Measurements from ENCODE around the gene RELB. TPM values are rescaled to one million over a fixed set of nuclear protein-coding genes. Genes with fewer than 3 reads are reported as not detected.

Gene RELB
- total and polyA plus RNA-seq, 2 donors (not counting 3 experiments of a cell fraction or from before 2014, with no cell fraction given): 13.2 to 14.4 TPM

- dilution Hi-C loops (cut with MboI; ENCODE audit: extremely low pct_ligation_motif_present, low sequenced_read_pairs) (no loop called here), intact Hi-C loops (cut with micrococcal nuclease) (loop anchor here (1.0 kb wide), 1 partner anchor 70 kb away; no protein-coding TSS in a partner anchor)
- Histone ChIP-seq H3K4me3 (replicated peaks in 1 of 3; ENCODE audit: insufficient read depth in 1 of 3, low read depth in 1 of 3, low read length in 3 of 3) (no peak overlapping the region), H3K9ac (replicated peaks; ENCODE audit: extremely low read depth, insufficient read depth, low read length) (no peak overlapping the region), H3K4me1 (ENCODE audit: control insufficient read depth, extremely low read depth, insufficient read depth, low read length) (no peaks in the 10 kb centered on the region), H3K36me3 (ENCODE audit: control insufficient read depth in 2 of 2, extremely low read depth in 1 of 2, insufficient read depth in 2 of 2, low read length in 2 of 2) (peaks cover 6 to 60% of the 10 kb centered on the region in 2 experiments), H3K27me3 (ENCODE audit: control insufficient read depth in 2 of 2, insufficient read depth in 2 of 2, low read length in 2 of 2) (no peaks in the 10 kb centered on the region), H3K9me1 (replicated peaks; ENCODE audit: control insufficient read depth, extremely low read depth, insufficient read depth, low read length) (no peaks in the 10 kb centered on the region), H3K79me2 (ENCODE audit: control insufficient read depth, insufficient read depth, low read length) (no peaks in the 10 kb centered on the region), H2AFZ (ENCODE audit: low read depth, low read length) (no peak overlapping the region), H4K20me1 (replicated peaks; ENCODE audit: control insufficient read depth, extremely low read depth, insufficient read depth, low read length) (no peaks in the 10 kb centered on the region), H3K27ac (ENCODE audit: insufficient read depth, low read depth, low read length) (no peak overlapping the region), H3K4me2 (ENCODE audit: insufficient read depth, low read length) (no peak overlapping the region), H3K9me3 (replicated peaks; ENCODE audit: control insufficient read depth, insufficient read depth, low read length) (no peaks in the 10 kb centered on the region)
- no TSS peak for BruUV-seq (replicated peaks)
- ChIA-PET POLR2A (interaction anchor here (0.6 to 0.9 kb wide), 2 partner anchors 13 to 59 kb away, joined by 3 to 4 read pairs; partner anchors contain the start of gene RELB), CTCF (interaction anchor here (0.6 to 3.4 kb wide), 10 partner anchors 9 to 349 kb away, joined by 3 to 31 read pairs (median 4); partner anchors contain the start of gene CLASRP)
- TF ChIP-seq CTCF (IDR thresholded peaks at IDR 0.05; ENCODE audit: extremely low read depth in 1 of 2, insufficient read depth in 1 of 2, low read depth in 1 of 2, low read length in 2 of 2) (peak; percentile 55 to 86), MYC (IDR thresholded peaks at IDR 0.05; ENCODE audit: low read depth, low read length) (no peak)
- FAIRE-seq: peak; percentile 66
- DNase-seq (ENCODE audit: low read depth, low spot score): peak; percentile 59
These were observed 12.2 kb upstream of the RELB start for GRCh38 chr19:44988896-44989556.

GRCh38 chr19:44990459-44990858 is 10.8 kb upstream of the RELB start:
- peaks cover under 1 to 50% of the 10 kb centered on the region in 2 experiments for H3K36me3 ChIP-seq (ENCODE audit: control insufficient read depth in 2 of 2, extremely low read depth in 1 of 2, insufficient read depth in 2 of 2, low read length in 2 of 2)
- intact Hi-C loops (cut with micrococcal nuclease) (no loop called here), dilution Hi-C loops (cut with MboI; ENCODE audit: extremely low pct_ligation_motif_present, low sequenced_read_pairs) (no loop called here)
- H3K27ac ChIP-seq (ENCODE audit: insufficient read depth, low read depth, low read length): no peak overlapping the region
- no peak overlapping the region for H3K4me3 ChIP-seq (replicated peaks in 1 of 3; ENCODE audit: insufficient read depth in 1 of 3, low read depth in 1 of 3, low read length in 3 of 3)
- H4K20me1 ChIP-seq (replicated peaks; ENCODE audit: control insufficient read depth, extremely low read depth, insufficient read depth, low read length): no peaks in the 10 kb centered on the region
- POLR2A ChIA-PET: no interaction called here
- no peak overlapping the region for H2AFZ ChIP-seq (ENCODE audit: low read depth, low read length)
- no peaks in the 10 kb centered on the region for H3K4me1 ChIP-seq (ENCODE audit: control insufficient read depth, extremely low read depth, insufficient read depth, low read length)
- CTCF ChIA-PET: interaction anchor here (2.2 to 3.4 kb wide), 2 partner anchors 49 to 69 kb away, joined by 9 to 31 read pairs; partner anchors contain the start of gene CLASRP
- no peak overlapping the region for H3K4me2 ChIP-seq (ENCODE audit: insufficient read depth, low read length)
- no peaks in the 10 kb centered on the region for H3K79me2 ChIP-seq (ENCODE audit: control insufficient read depth, insufficient read depth, low read length)
- H3K9ac ChIP-seq (replicated peaks; ENCODE audit: extremely low read depth, insufficient read depth, low read length): no peak overlapping the region
- no peak for DNase-seq (ENCODE audit: low read depth, low spot score)
- no peak for FAIRE-seq
- H3K9me1 ChIP-seq (replicated peaks; ENCODE audit: control insufficient read depth, extremely low read depth, insufficient read depth, low read length): no peaks in the 10 kb centered on the region
- H3K9me3 ChIP-seq (replicated peaks; ENCODE audit: control insufficient read depth, insufficient read depth, low read length): no peaks in the 10 kb centered on the region
- TF ChIP-seq EZH2 (IDR thresholded peaks at IDR 0.05; ENCODE audit: borderline replicate concordance, low read depth, low read length, severe bottlenecking) (no peak), POLR2AphosphoS5 (IDR thresholded peaks at IDR 0.05; ENCODE audit: insufficient read depth, low read depth, low read length) (no peak), JUN (IDR thresholded peaks at IDR 0.05; ENCODE audit: borderline replicate concordance, insufficient read depth, insufficient read length, low read depth) (no peak), MAX (IDR thresholded peaks at IDR 0.05; ENCODE audit: insufficient read depth, insufficient read length) (no peak), GATA2 (IDR thresholded peaks at IDR 0.05; ENCODE audit: insufficient read depth, insufficient read length, low read depth, low read length) (no peak), CTCF (IDR thresholded peaks at IDR 0.05; ENCODE audit: extremely low read depth in 1 of 2, insufficient read depth in 1 of 2, low read depth in 1 of 2, low read length in 2 of 2) (no peak), MYC (IDR thresholded peaks at IDR 0.05; ENCODE audit: low read depth, low read length) (no peak), FOS (IDR thresholded peaks at IDR 0.05; ENCODE audit: borderline replicate concordance, insufficient read depth, low read length) (no peak), POLR2A (IDR thresholded peaks at IDR 0.05; ENCODE audit: low read depth, low read length) (no peak)
- BruUV-seq (replicated peaks): no TSS peak
- no peaks in the 10 kb centered on the region for H3K27me3 ChIP-seq (ENCODE audit: control insufficient read depth in 2 of 2, insufficient read depth in 2 of 2, low read length in 2 of 2)
